Smooth muscle cell (in vitro differentiated cells): ENCODE measurements around the gene RAP1A. TPM values are rescaled to one million over a fixed set of nuclear protein-coding genes. Genes with fewer than 3 reads are reported as not detected.

ENCODE experiments used
- DNase-seq: peaks from one replicate; lab custom pipeline; 2025; ENCODE audit not compliant: unreplicated experiment; lab: John Stamatoyannopoulos, UW
- H2AFZ ChIP-seq: fragments of 200-600 bp; sonication (generic); 2 replicates; pipeline ENCODE4 v1.6.0; 2016; ENCODE audit warnings: antibody characterized with exemption, low read depth, mild to moderate bottlenecking
- H3F3A ChIP-seq: fragments of 200-600 bp; sonication (generic); 2 replicates; pipeline ENCODE4 v1.6.0; 2017; ENCODE audit warnings: antibody characterized with exemption, low read depth
- H3K27ac ChIP-seq: fragments of 200-600 bp; sonication (generic); 2 replicates; pipeline ENCODE4 v1.5.1; 2016; ENCODE audit warnings: low read depth, mild to moderate bottlenecking
- H3K27me3 ChIP-seq: fragments of 200-600 bp; sonication (generic); 2 replicates; pipeline ENCODE4 v1.6.1; 2016; ENCODE audit warnings: low read depth, mild to moderate bottlenecking
- H3K36me3 ChIP-seq: fragments of 200-600 bp; sonication (generic); 2 replicates; pipeline ENCODE4 v1.5.1; 2016; ENCODE audit warnings: low read depth
- H3K4me1 ChIP-seq: fragments of 200-600 bp; sonication (generic); 2 replicates; pipeline ENCODE4 v1.5.1; 2016; ENCODE audit warnings: low read depth
- H3K4me2 ChIP-seq: fragments of 200-600 bp; sonication (generic); 2 replicates; pipeline ENCODE4 v1.6.0; 2016; ENCODE audit warnings: mild to moderate bottlenecking
- H3K4me3 ChIP-seq: fragments of 200-600 bp; sonication (generic); 2 replicates; pipeline ENCODE4 v1.5.1; 2016; ENCODE audit warnings: mild to moderate bottlenecking
- H3K79me2 ChIP-seq: fragments of 200-600 bp; sonication (generic); 2 replicates; pipeline ENCODE4 v1.6.0; 2016; ENCODE audit warnings: low read depth, mild to moderate bottlenecking
- H3K9ac ChIP-seq: fragments of 200-600 bp; sonication (generic); 2 replicates; pipeline ENCODE4 v1.6.0; 2016; ENCODE audit warnings: low read depth
- H3K9me3 ChIP-seq: fragments of 200-600 bp; sonication (generic); replicated peaks from 2 replicates; pipeline ENCODE4 v1.5.1; 2016; ENCODE audit warnings: low read depth
- H4K20me1 ChIP-seq: fragments of 200-600 bp; sonication (generic); 2 replicates; pipeline ENCODE4 v1.6.0; 2016; ENCODE audit warnings: low read depth
- WGBS: methylation state at CpG from one replicate; pipeline ENCODE4 v1.1.7; 2016; ENCODE audit warnings: low lambda C conversion rate; 5-methylcytosine and 5-hydroxymethylcytosine counted together
- polyA plus RNA-seq: library from polyadenylated mRNA; unstranded; fragments of >200 nt; fragmentation: Nextera tagmentation; extraction: Ambion mirVana; gene quantifications from 2 replicates; pipeline ENCODE4 v1.2.1, GENCODE V29; 2016
- total RNA-seq: library from RNA; depleted of rRNA; stranded (reverse); fragments of >200 nt; gene quantifications from 2 replicates; pipeline ENCODE4 v1.2.3, GENCODE V29; 2014
- TF ChIP-seq, protein P1 (sequence below): fragments of 200-600 bp; sonication (generic); IDR thresholded peaks from 2 replicates; pipeline ENCODE4 v1.5.1; 2017; ENCODE audit warnings: borderline replicate concordance, mild to moderate bottlenecking, antibody characterized with exemption; ENCODE audit not compliant: insufficient read depth, poor library complexity, severe bottlenecking

Gene RAP1A
- total and polyA plus RNA-seq, 2 experiments from 2014 or later = 36.8 to 64.9 TPM

DNA sequence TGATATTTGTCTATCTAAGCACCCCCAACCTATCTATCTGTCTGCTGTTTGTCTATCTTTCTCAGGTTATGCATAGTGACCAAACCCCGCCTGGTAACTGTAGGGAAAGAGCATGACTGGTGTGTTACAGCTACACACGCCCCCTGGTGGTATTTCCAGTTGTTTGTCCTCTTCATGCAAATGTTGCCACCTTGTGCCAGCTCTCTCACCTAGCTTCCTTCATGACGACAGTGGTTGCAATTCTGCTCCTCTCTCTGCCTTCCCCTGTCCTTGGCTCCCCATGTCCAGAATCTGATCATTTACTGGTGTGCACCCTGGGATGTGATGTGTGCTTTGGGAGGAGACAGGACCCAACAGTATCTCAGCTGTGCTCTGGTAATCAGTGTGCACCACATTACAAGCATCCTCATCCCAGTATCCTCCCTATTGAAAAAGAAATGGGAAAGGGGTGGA is 127.7 kb downstream of the RAP1A start:
- 26% methylated on average over 3 of the region's 3 CpGs for WGBS
- no peaks in the 10 kb centered on the region for H3K79me2 ChIP-seq
- no peaks in the 10 kb centered on the region for H4K20me1 ChIP-seq
- H3K9me3 ChIP-seq = no peaks in the 10 kb centered on the region
- no peak overlapping the region for H3K9ac ChIP-seq
- peaks cover 10% of the 10 kb centered on the region for H3K4me1 ChIP-seq
- no peaks in the 10 kb centered on the region for H3K36me3 ChIP-seq
- H3K27me3 ChIP-seq = peaks cover under 1% of the 10 kb centered on the region
- H3K4me2 ChIP-seq = no peak overlapping the region
- no peak overlapping the region for H2AFZ ChIP-seq
- no peak overlapping the region for H3K27ac ChIP-seq
- no peak for DNase-seq
- no peaks in the 10 kb centered on the region for H3F3A ChIP-seq
- H3K4me3 ChIP-seq = no peak overlapping the region
- TF ChIP-seq, protein P1, sequence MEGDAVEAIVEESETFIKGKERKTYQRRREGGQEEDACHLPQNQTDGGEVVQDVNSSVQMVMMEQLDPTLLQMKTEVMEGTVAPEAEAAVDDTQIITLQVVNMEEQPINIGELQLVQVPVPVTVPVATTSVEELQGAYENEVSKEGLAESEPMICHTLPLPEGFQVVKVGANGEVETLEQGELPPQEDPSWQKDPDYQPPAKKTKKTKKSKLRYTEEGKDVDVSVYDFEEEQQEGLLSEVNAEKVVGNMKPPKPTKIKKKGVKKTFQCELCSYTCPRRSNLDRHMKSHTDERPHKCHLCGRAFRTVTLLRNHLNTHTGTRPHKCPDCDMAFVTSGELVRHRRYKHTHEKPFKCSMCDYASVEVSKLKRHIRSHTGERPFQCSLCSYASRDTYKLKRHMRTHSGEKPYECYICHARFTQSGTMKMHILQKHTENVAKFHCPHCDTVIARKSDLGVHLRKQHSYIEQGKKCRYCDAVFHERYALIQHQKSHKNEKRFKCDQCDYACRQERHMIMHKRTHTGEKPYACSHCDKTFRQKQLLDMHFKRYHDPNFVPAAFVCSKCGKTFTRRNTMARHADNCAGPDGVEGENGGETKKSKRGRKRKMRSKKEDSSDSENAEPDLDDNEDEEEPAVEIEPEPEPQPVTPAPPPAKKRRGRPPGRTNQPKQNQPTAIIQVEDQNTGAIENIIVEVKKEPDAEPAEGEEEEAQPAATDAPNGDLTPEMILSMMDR = peak; percentile 56

DNA sequence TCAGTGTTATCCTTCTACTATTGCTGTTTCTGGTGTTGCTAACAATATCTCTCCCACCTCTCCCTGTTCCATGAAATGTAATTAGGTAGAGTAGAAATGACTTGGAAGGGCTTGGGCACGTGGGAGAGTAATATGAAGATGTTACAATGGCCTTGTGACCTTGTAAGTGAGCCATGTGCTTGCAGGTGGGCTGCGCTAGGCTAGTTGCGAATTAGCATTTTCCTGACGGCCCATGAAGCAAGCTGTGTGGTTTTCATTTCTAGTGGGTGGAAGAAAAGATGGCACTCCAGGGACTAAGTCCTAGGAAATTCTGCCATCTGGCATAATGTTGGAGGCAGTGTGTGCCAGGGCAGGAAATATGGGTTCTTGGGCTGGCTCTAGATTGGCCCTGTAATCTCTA is 128.4 kb downstream of the RAP1A start:
- H3F3A ChIP-seq = no peaks in the 10 kb centered on the region
- H3K9me3 ChIP-seq = no peaks in the 10 kb centered on the region
- no peak overlapping the region for H3K4me3 ChIP-seq
- WGBS = 95% methylated on average over 4 of the region's 4 CpGs
- H3K79me2 ChIP-seq = no peaks in the 10 kb centered on the region
- H3K27me3 ChIP-seq = no peaks in the 10 kb centered on the region
- no peak for DNase-seq
- H3K9ac ChIP-seq = no peak overlapping the region
- H3K4me2 ChIP-seq = no peak overlapping the region
- H4K20me1 ChIP-seq = no peaks in the 10 kb centered on the region
- H3K36me3 ChIP-seq = no peaks in the 10 kb centered on the region
- peaks cover 10% of the 10 kb centered on the region for H3K4me1 ChIP-seq
- H3K27ac ChIP-seq = no peak overlapping the region
- H2AFZ ChIP-seq = no peak overlapping the region
- TF ChIP-seq, protein P1 = no peak

DNA sequence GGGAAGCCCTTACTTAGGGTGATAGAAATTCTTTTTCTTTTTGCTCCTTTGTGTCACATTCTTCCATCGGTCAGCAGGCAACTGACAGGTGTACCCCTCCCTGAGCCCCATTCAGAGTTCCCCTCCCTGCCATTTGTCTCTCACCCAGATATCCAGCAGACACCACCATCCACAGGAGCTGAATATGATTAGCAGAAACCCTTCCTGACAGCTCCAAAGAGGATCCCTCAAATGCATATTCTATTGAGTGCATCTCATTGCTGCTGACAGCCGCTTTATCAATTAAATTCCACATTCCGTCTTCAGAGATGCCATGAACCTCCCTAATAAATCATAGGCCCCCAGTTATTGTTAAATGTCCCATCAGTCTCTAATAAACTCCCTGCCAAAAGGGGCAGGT is 130.0 kb downstream of the RAP1A start:
- WGBS = 62% methylated on average over 3 of the region's 3 CpGs
- Histone ChIP-seq H3K9me3 (no peaks in the 10 kb centered on the region), H3K79me2 (no peaks in the 10 kb centered on the region), H3K4me1 (peaks cover 10% of the 10 kb centered on the region), H3K9ac (no peak overlapping the region), H2AFZ (no peak overlapping the region), H3F3A (no peaks in the 10 kb centered on the region), H3K27me3 (no peaks in the 10 kb centered on the region), H3K4me2 (no peak overlapping the region), H3K27ac (no peak overlapping the region), H4K20me1 (no peaks in the 10 kb centered on the region), H3K36me3 (no peaks in the 10 kb centered on the region), H3K4me3 (no peak overlapping the region)
- TF ChIP-seq, protein P1 = no peak
- no peak for DNase-seq

DNA sequence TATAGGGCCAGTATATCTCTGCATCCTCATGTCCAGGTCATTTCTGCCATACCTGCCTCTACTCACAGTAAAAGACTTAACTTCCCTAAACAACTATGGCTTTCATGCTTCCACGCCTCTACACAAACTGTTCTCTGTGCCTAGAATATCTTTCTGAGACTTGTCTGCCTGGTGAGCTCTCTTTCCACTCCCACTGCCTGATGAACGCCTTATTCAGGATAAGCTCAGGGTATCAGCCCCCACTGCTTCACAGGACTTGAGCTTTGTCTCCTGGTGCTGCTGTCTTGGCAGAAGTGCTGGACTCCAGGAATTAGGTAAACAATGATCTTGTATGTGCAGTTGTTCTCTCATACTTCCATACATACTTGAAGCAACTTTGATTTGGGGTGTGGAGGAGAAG is 131.3 kb downstream of the RAP1A start:
- no peak for DNase-seq
- Histone ChIP-seq H3K4me3 (no peak overlapping the region), H3K36me3 (no peaks in the 10 kb centered on the region), H3K79me2 (no peaks in the 10 kb centered on the region), H3K27ac (no peak overlapping the region), H4K20me1 (no peaks in the 10 kb centered on the region), H3K4me1 (peaks cover 10% of the 10 kb centered on the region), H3F3A (no peaks in the 10 kb centered on the region), H3K4me2 (no peak overlapping the region), H3K9me3 (no peaks in the 10 kb centered on the region), H2AFZ (no peak overlapping the region), H3K27me3 (no peaks in the 10 kb centered on the region), H3K9ac (no peak overlapping the region)
- WGBS = 95% methylated on average over 2 of the region's 2 CpGs
- TF ChIP-seq, protein P1 = no peak
